Glutamatergic neuron (in vitro differentiated cells): Measurements from ENCODE around the gene SRGAP3. TPM values are rescaled to one million over a fixed set of nuclear protein-coding genes. Genes with fewer than 3 reads are reported as not detected.

Experiments used
- DNase-seq: peaks from one replicate; pipeline ENCODE4 v3.0.0; 2022
- H3K27ac Mint-ChIP-seq: one replicate; pipeline ENCODE4 v1.8.0; 2020; ENCODE audit warnings: mild to moderate bottlenecking, mixed read lengths, inconsistent platforms; ENCODE audit not compliant: unreplicated experiment
- H3K27me3 Mint-ChIP-seq: one replicate; pipeline ENCODE4 v1.8.0; 2020; ENCODE audit warnings: mild to moderate bottlenecking, moderate library complexity, mixed read lengths, inconsistent platforms; ENCODE audit not compliant: unreplicated experiment
- H3K36me3 Mint-ChIP-seq: one replicate; pipeline ENCODE4 v1.8.0; 2020; ENCODE audit warnings: mild to moderate bottlenecking, mixed read lengths, inconsistent platforms; ENCODE audit not compliant: unreplicated experiment
- H3K4me1 Mint-ChIP-seq: one replicate; pipeline ENCODE4 v1.8.0; 2020; ENCODE audit warnings: mild to moderate bottlenecking, low read depth, mixed read lengths, inconsistent platforms; ENCODE audit not compliant: unreplicated experiment
- H3K4me3 Mint-ChIP-seq: one replicate; pipeline ENCODE4 v1.8.0; 2020; ENCODE audit warnings: mild to moderate bottlenecking, mixed read lengths, inconsistent platforms; ENCODE audit not compliant: unreplicated experiment
- H3K9me3 Mint-ChIP-seq: one replicate; pipeline ENCODE4 v1.8.0; 2020; ENCODE audit warnings: mild to moderate bottlenecking, moderate library complexity, mixed read lengths, inconsistent platforms; ENCODE audit not compliant: unreplicated experiment
- total RNA-seq: library from RNA; stranded (reverse); fragmentation: NEBNext Ultra II Directional; extraction: Animal tissue kit (Norgen Biotek cat#: 25700); gene quantifications from one replicate; pipeline ENCODE4 v1.2.1, GENCODE V29; 2021; ENCODE audit not compliant: unreplicated experiment
- TF ChIP-seq, protein P1 (sequence below): fragments of 200-600 bp; sonication (generic); IDR thresholded peaks from one replicate; pipeline ENCODE4 v1.5.0; 2021; ENCODE audit not compliant: partially characterized antibody, unreplicated experiment

The SRGAP3 gene
- total RNA-seq, 1 donor from 2014 or later, result 197 TPM

DNA sequence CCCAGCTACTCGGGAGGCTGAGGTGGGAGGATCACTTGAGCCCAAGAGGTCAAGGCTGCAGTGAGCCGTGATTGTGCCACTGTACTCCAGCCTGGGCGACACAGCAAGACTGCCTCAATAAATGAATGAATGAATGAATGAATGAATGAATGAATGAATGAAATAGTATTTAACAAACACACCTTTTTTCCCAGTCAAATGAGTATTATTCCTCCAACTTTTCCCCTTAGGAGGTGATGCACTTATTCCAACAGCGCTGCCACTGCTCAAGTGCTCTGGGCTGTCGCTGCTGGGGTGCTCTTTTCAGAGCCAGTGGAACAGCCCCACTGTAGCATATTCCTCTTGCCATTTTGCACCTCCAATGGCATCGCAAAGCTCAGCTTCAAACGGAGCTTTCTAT is 219.4 kb downstream of the SRGAP3 start:
- Mint-ChIP-seq H3K27ac (no peak overlapping the region), H3K36me3 (peaks cover 18% of the 10 kb centered on the region), H3K4me1 (no peaks in the 10 kb centered on the region), H3K4me3 (no peak overlapping the region), H3K9me3 (peaks cover 2% of the 10 kb centered on the region), H3K27me3 (peaks cover 2% of the 10 kb centered on the region)
- TF ChIP-seq, protein P1, sequence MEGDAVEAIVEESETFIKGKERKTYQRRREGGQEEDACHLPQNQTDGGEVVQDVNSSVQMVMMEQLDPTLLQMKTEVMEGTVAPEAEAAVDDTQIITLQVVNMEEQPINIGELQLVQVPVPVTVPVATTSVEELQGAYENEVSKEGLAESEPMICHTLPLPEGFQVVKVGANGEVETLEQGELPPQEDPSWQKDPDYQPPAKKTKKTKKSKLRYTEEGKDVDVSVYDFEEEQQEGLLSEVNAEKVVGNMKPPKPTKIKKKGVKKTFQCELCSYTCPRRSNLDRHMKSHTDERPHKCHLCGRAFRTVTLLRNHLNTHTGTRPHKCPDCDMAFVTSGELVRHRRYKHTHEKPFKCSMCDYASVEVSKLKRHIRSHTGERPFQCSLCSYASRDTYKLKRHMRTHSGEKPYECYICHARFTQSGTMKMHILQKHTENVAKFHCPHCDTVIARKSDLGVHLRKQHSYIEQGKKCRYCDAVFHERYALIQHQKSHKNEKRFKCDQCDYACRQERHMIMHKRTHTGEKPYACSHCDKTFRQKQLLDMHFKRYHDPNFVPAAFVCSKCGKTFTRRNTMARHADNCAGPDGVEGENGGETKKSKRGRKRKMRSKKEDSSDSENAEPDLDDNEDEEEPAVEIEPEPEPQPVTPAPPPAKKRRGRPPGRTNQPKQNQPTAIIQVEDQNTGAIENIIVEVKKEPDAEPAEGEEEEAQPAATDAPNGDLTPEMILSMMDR, result no peak
- DNase-seq, result no peak

- no peak for DNase-seq
- H3K27ac Mint-ChIP-seq, result no peak overlapping the region
Observed at GRCh38 chr3:9028134-9028533, 221.3 kb downstream of the SRGAP3 start.

GRCh38 chr3:9026320-9027045 is 223.0 kb downstream of the SRGAP3 start:
- H3K9me3 Mint-ChIP-seq, result peaks cover 7% of the 10 kb centered on the region
- peaks cover 27% of the 10 kb centered on the region for H3K36me3 Mint-ChIP-seq
- no peak overlapping the region for H3K27ac Mint-ChIP-seq
- peaks cover 2% of the 10 kb centered on the region for H3K27me3 Mint-ChIP-seq
- no peak overlapping the region for H3K4me3 Mint-ChIP-seq
- TF ChIP-seq, protein P1, result no peak
- DNase-seq, result no peak
- no peaks in the 10 kb centered on the region for H3K4me1 Mint-ChIP-seq

More at GRCh38 chr3:9028134-9028533, 221.3 kb downstream of the SRGAP3 start:
- Mint-ChIP-seq H3K4me1 (no peaks in the 10 kb centered on the region), H3K9me3 (peaks cover 7% of the 10 kb centered on the region), H3K27me3 (peaks cover 2% of the 10 kb centered on the region), H3K4me3 (no peak overlapping the region), H3K36me3 (peaks cover 24% of the 10 kb centered on the region)
- TF ChIP-seq, protein P1, result no peak

- peaks cover 6% of the 10 kb centered on the region for H3K4me1 Mint-ChIP-seq
- H3K9me3 Mint-ChIP-seq, result peaks cover 9% of the 10 kb centered on the region
- DNase-seq, result no peak
- peaks cover 7% of the 10 kb centered on the region for H3K27me3 Mint-ChIP-seq
- H3K36me3 Mint-ChIP-seq, result peaks cover 23% of the 10 kb centered on the region
- TF ChIP-seq, protein P1, result no peak
- no peak overlapping the region for H3K4me3 Mint-ChIP-seq
- H3K27ac Mint-ChIP-seq, result no peak overlapping the region
Observed at GRCh38 chr3:9024341-9024740, 225.1 kb downstream of the SRGAP3 start.

DNA sequence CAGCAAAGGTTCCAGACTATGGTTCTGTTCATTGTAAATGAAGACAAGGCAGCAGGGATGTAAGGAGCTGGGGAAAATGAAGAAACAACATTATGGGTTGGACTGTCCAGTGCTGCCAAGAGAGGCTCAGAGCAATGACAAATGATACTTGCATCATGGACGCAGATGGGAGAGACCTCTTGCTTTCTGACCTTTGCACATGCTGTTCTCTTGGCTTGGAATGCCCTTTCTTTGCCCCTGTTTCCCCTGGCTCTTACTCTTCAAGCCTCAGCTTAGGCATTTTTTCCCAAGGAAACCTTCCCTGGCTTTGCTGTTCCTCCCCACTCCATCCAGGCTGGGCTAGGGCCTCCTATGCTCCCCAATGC is 226.2 kb downstream of the SRGAP3 start:
- Mint-ChIP-seq H3K4me1 (peaks cover 9% of the 10 kb centered on the region), H3K9me3 (peaks cover 7% of the 10 kb centered on the region), H3K36me3 (peaks cover 23% of the 10 kb centered on the region), H3K27ac (no peak overlapping the region), H3K4me3 (no peak overlapping the region), H3K27me3 (peaks cover 7% of the 10 kb centered on the region)
- DNase-seq, result no peak
- TF ChIP-seq, protein P1, result no peak
